OCI-LY7 (cell line): ENCODE measurements around the gene LAMTOR4. TPM values are rescaled to one million over a fixed set of nuclear protein-coding genes. Genes with fewer than 3 reads are reported as not detected.

Source experiments
- BruUV-seq: library from RNA; stranded (reverse); fragments of 400-500 nt; replicated peaks from 2 replicates; lab custom pipeline; 2021; lab: Mats Ljungman, UMichigan
- CTCF ChIA-PET: fragments of 300-600 bp; sonication (Branson Sonifier 250); formaldehyde crosslinking; loops from one replicate; lab custom pipeline; 2022; ENCODE audit warnings: antibody characterized with exemption; ENCODE audit not compliant: unreplicated experiment; lab: Charles Lee
- POLR2A ChIA-PET: fragments of 300-600 bp; sonication (Branson Sonifier 250); formaldehyde crosslinking; loops from one replicate; lab custom pipeline; 2022; ENCODE audit warnings: antibody characterized with exemption; lab: Charles Lee
- DNase-seq: peaks from one replicate; pipeline ENCODE4 v3.0.0-alpha.2; 2015; ENCODE audit warnings: low spot score
- H2AFZ ChIP-seq: fragments of 200-600 bp; sonication (generic), shearing (Covaris generic); 2 replicates; pipeline ENCODE4 v1.6.1; 2014; ENCODE audit warnings: mild to moderate bottlenecking, antibody characterized with exemption, low read length, moderate library complexity
- H3K27ac ChIP-seq: fragments of 200-600 bp; sonication (generic); 2 replicates; pipeline ENCODE4 v1.5.1; 2014; ENCODE audit warnings: mixed run types, low read depth, mild to moderate bottlenecking, moderate library complexity, low read length, inconsistent platforms; ENCODE audit not compliant: poor library complexity, severe bottlenecking
- H3K36me3 ChIP-seq: fragments of 200-600 bp; sonication (generic); 2 replicates; pipeline ENCODE4 v1.6.1; 2014; ENCODE audit warnings: mild to moderate bottlenecking, antibody characterized with exemption, low read length, moderate library complexity, mixed read lengths; ENCODE audit not compliant: insufficient read depth
- H3K4me1 ChIP-seq: fragments of 200-600 bp; sonication (generic); 2 replicates; pipeline ENCODE4 v1.5.1; 2014; ENCODE audit warnings: mild to moderate bottlenecking, low read length; ENCODE audit not compliant: insufficient read depth, poor library complexity, severe bottlenecking
- H3K4me2 ChIP-seq: fragments of 200-600 bp; sonication (generic); 2 replicates; pipeline ENCODE4 v1.6.1; 2014; ENCODE audit warnings: mild to moderate bottlenecking, low read length
- H3K4me3 ChIP-seq: fragments of 200-600 bp; sonication (generic); 2 replicates; pipeline ENCODE4 v1.5.1; 2014; ENCODE audit warnings: mild to moderate bottlenecking, low read depth, low read length; ENCODE audit not compliant: poor library complexity, severe bottlenecking
- H3K79me2 ChIP-seq: fragments of 200-600 bp; sonication (generic); 2 replicates; pipeline ENCODE4 v1.6.1; 2016; ENCODE audit warnings: low read depth, mild to moderate bottlenecking, low read length, moderate library complexity, mixed read lengths; ENCODE audit not compliant: insufficient read depth
- H3K9me2 ChIP-seq: fragments of 200-600 bp; sonication (generic); 2 replicates; pipeline ENCODE4 v1.6.1; 2016; ENCODE audit warnings: mild to moderate bottlenecking, low read length, mixed read lengths; ENCODE audit not compliant: insufficient read depth
- H3K9me3 ChIP-seq: fragments of 200-600 bp; sonication (generic); 2 replicates; pipeline ENCODE4 v1.6.1; 2014; ENCODE audit warnings: mild to moderate bottlenecking, mixed run types, low read length, mixed read lengths
- H4K20me1 ChIP-seq: fragments of 200-600 bp; sonication (generic); 2 replicates; pipeline ENCODE4 v1.6.1; 2014; ENCODE audit warnings: mild to moderate bottlenecking, antibody characterized with exemption, low read length, moderate library complexity, mixed read lengths; ENCODE audit not compliant: insufficient read depth
- CTCF ChIP-seq: fragments of 200-600 bp; sonication (generic); conservative IDR thresholded peaks from 2 replicates; pipeline ENCODE4 v1.5.1; 2014; ENCODE audit warnings: mild to moderate bottlenecking, antibody characterized with exemption, low read length, moderate library complexity, mixed read lengths
- EZH2phosphoT487 ChIP-seq: fragments of 200-600 bp; sonication (generic); IDR thresholded peaks from 2 replicates; pipeline ENCODE4 v1.6.1; 2018; ENCODE audit warnings: low read depth, borderline replicate concordance, mild to moderate bottlenecking, mixed run types, antibody characterized with exemption, low read length, moderate library complexity, mixed read lengths
- intact Hi-C: fragments of 100-400 bp; cut with micrococcal nuclease; formaldehyde crosslinking; loops from one replicate; pipeline ENCODE4 v1.10.0; 2022; ENCODE audit not compliant: unreplicated experiment
- total RNA-seq, 2 experiments: library from RNA; depleted of rRNA in 1 of 2; stranded (reverse); fragments of >200 nt in 1 of 2; shearing (Covaris generic) in 1 of 2; gene quantifications; 2 replicates each; pipeline ENCODE4 v1.2.3, GENCODE V29; 2014 to 2022

Gene LAMTOR4
- total RNA-seq, 2 experiments from 2014 or later, result 237 to 243 TPM

GRCh38 chr7:100119970-100120732 is 28.6 kb upstream of the LAMTOR4 start:
- peaks cover 32% of the 10 kb centered on the region for H3K36me3 ChIP-seq
- peak overlapping the region; percentile 80 for H3K4me3 ChIP-seq
- H3K9me3 ChIP-seq, result no peaks in the 10 kb centered on the region
- peaks cover 23% of the 10 kb centered on the region for H3K4me1 ChIP-seq
- H3K79me2 ChIP-seq, result peaks cover 20% of the 10 kb centered on the region; the same call in 1 of the 2 replicates
- H3K9me2 ChIP-seq, result no peaks in the 10 kb centered on the region
- CTCF ChIA-PET, result interaction anchor here (0.6 kb wide), 1 partner anchor 32 kb away, joined by 3 read pairs; no protein-coding TSS in a partner anchor
- DNase-seq, result peak; percentile 77
- peak overlapping the region; percentile 73 for H3K27ac ChIP-seq
- H2AFZ ChIP-seq, result peak overlapping the region; percentile 84
- no peaks in the 10 kb centered on the region for H4K20me1 ChIP-seq
- intact Hi-C loops, result loop anchor here (1.0 kb wide), 1 partner anchor 19 kb away; the partner anchor contains the start of genes AP4M1 and MCM7
- TF ChIP-seq EZH2phosphoT487 (no peak), CTCF (0 out of 2 replicates have a peak, but pooled peaks have one; percentile 27)
- POLR2A ChIA-PET, result interaction anchor here (0.6 to 2.2 kb wide), 6 partner anchors 18 to 97 kb away, joined by 3 to 10 read pairs (median 4); partner anchors contain the start of genes AP4M1, LAMTOR4 and MCM7
- TSS peak; percentile 85 for BruUV-seq
- H3K4me2 ChIP-seq, result peak overlapping the region; percentile 85

DNA sequence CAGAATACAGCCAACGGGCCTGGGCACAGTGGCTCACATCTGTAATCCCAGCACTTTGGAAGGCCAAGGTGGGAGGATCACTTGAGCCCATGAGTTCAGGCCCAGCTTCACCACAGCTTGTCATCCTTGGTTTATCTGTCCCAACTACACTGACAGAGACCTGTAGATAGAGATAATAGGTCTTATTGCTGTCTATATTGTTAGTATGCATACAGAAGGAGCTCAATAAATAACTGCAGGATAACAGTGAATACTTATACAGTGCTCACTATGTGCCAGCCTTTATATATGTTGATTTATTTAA is 28.0 kb upstream of the LAMTOR4 start:
- CTCF ChIA-PET, result interaction anchor here (0.6 kb wide), 1 partner anchor 33 kb away, joined by 3 read pairs; no protein-coding TSS in a partner anchor
- POLR2A ChIA-PET, result interaction anchor here (0.6 to 2.2 kb wide), 6 partner anchors 19 to 96 kb away, joined by 3 to 10 read pairs (median 4); partner anchors contain the start of genes AP4M1, LAMTOR4 and MCM7
- H3K4me1 ChIP-seq, result peaks cover 28% of the 10 kb centered on the region
- peaks cover 26% of the 10 kb centered on the region; the same call in 1 of the 2 replicates for H3K79me2 ChIP-seq
- H3K9me2 ChIP-seq, result no peaks in the 10 kb centered on the region
- BruUV-seq, result no TSS peak
- no peaks in the 10 kb centered on the region for H4K20me1 ChIP-seq
- H3K4me2 ChIP-seq, result peak overlapping the region; percentile 85
- H2AFZ ChIP-seq, result peak overlapping the region; percentile 84; the same call in 1 of the 2 replicates
- peaks cover 32% of the 10 kb centered on the region for H3K36me3 ChIP-seq
- TF ChIP-seq EZH2phosphoT487, result no peak
- no peak for TF ChIP-seq CTCF
- no peak for DNase-seq
- intact Hi-C loops, result no loop called here
- H3K4me3 ChIP-seq, result peak overlapping the region; percentile 80
- H3K9me3 ChIP-seq, result no peaks in the 10 kb centered on the region
- H3K27ac ChIP-seq, result peak overlapping the region; percentile 73
